DMS53 (cell line): Measurements from ENCODE around the gene GZMH.
A peak's percentile ranks its signal among the peaks of the same experiment; 100 is the strongest.
"Not testable (repeated sequence)": the region's sequence is repeated elsewhere in the genome, so short reads cannot be mapped to it uniquely, and the experiment has no call there.

Source experiments
- DNase-seq: peaks from one replicate; lab custom pipeline; 2025; lab: John Stamatoyannopoulos, UW

The GZMH gene

GRCh38 chr14:24609655-24610344 lies at the start of gene GZMH:
GZMH (minus strand) TSS chr14:24609685; CDS start chr14:24609613, 72 bp downstream.
- DNase-seq, result no peak

DNA sequence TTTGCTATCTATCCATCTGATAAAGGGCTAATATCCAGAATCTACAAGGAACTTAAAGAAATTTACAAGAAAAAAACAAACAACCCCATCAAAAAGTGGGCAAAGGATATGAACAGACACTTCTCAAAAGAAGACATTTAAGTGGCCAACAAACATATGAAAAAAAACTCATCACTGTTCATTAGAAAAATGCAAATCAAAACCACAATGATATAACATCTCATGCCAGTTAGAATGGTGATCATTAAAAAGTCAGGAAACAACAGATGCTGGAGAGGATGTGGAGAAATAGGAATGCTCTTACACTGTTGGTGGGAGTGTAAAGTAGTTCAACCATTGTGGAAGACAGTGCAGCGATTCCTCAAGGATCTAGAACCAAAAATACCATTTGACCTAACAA lies 38.9 kb upstream of the GZMH start:
- DNase-seq, result not testable (repeated sequence)

DNA sequence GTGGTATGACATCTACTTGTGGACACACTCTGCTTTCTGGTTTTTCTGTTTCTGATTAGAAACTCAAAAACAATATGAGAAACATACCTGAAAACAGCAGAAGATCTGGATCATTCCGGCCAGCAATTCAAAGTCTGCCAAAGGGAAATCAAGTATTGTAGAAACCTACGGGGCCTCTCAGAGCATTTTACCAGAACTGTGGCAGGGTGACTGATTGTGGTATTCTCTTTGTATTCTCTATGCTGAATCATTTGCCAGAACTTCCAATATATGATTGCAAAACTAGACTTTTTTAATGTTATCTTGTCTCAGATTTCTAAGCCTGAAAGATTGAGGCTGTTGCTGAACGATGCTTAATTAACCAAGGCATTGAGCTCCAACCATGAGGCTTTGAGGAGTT lies 30.4 kb upstream of the GZMH start:
- DNase-seq, result no peak

DNA sequence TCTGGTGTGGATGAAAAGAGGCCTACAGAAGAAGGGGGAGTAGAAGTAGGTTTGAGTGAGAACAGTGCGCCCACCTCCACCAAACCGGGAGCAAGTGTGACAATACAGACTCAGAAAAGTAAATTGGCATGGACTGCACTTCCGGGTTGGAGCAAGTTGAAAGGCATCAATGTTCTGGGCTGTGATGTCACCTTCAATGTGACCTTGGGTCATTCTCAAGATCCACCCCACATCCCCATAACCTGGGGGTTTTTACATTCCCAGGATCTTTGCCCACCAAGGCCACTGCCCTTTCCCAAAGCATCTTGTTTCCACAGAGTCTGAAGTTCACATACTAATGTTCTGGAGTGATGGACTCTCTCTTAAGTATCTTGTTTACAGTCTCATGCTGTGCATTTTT lies 29.8 kb upstream of the GZMH start:
- no peak for DNase-seq

DNA sequence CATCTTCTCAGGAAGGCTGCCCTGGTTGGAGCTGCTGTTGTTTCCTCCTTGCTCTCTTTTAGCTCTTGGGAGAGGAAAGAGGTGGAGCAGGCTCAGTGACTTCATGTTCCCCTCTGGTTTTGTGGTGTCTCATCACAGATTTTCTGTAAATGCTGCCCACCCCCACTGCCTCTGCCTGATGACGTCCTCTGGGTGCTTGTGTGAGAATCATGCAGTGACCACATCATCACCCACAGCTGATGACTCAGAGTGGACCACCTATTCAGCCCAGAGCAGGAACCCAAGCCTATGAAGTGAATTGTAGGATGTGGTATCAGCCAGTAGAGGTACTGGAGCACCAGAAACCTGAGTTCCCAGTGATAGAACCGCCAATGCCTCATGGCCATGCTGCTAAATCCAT lies 24.7 kb upstream of the GZMH start, which contains the start of gene GZMB:
Gene GZMB (minus strand): TSS at position 33 of the 400 bp plus-strand sequence. CDS start 30 bp downstream, at position 3.
- DNase-seq, result no peak

- DNase-seq, result no peak
Observed at GRCh38 chr14:24633353-24633752, 23.9 kb upstream of the GZMH start.

- no peak for DNase-seq
Observed at GRCh38 chr14:24632761-24633160, 23.3 kb upstream of the GZMH start.

GRCh38 chr14:24632336-24632735 lies 22.9 kb upstream of the GZMH start:
- no peak for DNase-seq

DNA sequence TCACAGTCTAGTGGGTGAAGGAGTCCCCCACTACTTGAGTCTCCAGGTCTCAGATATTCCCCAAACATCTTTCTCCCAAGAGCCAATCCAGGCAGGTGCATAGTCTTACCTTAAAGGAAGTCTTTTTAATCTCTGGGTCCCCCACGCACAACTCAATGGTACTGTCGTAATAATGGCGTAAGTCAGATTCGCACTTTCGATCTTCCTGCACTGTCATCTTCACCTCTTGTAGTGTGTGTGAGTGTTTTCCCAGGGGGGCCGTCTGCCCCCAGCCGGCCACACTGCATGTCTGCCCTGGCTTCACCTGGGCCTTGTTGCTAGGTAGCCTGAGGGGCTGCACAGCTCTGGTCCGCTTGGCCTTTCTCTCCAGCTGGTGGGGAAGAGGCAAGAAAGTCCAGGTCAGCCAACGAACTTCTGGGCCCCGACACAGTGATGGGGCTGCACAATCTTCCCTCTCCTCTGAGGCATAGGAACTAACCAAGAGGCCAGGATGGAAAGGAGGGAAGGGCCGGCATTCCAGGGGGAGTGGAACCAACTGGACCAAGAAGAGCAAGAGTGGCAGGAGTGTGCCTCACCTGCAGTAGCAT lies 22.4 kb upstream of the GZMH start:
- no peak for DNase-seq

DNA sequence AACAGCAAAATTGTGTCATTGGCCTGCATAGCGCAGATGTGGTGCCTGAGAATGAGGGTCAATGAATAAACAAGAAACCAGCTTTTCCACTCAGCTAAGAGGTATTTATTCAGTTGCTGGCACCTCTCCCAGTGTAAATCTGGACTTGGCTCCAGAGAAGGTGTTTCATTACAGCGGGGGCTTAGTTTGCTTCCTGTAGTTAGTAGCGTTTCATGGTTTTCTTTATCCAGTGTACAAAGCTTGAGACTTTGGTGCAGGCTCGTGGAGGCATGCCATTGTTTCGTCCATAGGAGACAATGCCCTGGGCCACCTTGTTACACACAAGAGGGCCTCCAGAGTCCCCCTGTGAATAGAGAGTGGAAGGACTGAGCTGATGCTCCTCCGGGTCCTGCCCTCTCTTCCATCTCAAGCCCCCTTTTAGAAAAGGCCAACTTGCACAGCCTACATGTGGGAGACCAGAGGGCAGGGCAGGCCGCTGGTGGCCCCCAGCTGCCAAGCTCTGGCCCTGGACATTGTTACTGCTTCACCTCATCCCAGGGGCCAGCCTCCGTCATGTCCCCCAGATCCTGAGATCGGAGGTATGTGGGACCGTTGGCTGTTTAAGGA lies 21.5 kb upstream of the GZMH start:
- peak; percentile 91 for DNase-seq

DNA sequence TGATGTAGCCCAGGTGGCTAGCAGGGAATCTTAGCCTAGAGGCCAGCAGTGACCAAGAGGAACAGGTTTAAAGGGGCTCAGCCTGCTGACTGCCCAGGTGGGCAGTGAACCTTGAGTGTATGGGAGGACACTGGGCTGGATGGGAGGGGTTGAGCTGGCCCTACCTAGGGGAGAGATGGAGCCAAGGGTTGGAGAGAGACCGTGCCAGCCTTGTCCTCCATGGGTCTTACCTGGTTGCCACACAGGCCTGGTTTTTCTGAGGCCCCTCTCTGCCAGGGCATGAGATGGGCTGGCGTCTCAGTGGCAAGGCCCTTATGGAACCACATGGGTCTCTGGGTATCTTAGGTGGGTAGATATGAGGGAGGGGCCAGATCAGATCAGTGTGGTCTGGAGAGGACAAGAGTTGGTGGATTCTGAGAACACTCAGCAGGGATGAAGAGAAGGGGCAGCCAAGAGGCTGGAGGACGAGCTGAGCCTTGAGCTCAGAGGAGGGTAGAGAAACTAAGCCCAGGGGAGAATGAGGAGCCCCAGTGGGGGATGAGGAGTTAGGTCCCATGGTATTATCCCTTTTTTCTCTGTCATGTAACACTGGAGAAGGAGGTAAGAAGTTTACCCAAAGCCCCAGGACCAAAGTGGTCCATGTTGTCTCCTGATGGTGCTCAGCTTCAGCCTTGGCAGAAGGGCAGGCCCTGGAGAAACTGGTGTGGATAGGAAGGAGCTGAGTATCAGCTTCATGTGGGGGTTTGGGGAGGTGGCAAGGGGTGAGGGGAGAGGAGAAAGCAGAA lies 20.8 kb upstream of the GZMH start:
- DNase-seq, result no peak

DNA sequence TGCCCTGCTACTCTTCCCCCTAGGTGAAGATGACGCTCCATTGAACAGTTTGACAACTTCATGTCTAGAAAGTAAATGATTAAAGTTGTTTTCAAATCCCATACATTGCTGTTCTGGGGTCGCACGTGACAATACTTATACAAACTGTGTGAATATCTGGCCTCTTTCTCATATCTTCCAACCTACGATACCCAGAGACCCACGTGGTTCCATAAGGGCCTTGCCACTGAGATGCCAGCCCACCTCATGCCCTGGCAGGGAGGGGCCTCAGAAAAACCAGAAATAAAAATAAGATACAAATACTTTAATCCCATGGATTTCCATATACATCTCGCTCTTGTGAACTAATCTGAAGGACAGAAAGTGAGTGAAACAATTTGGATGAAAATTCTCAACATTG lies 20.0 kb upstream of the GZMH start:
- DNase-seq, result no peak

- no peak for DNase-seq
Observed at GRCh38 chr14:24613747-24614146, 4.3 kb upstream of the GZMH start.

- DNase-seq, result no peak
Observed at GRCh38 chr14:24613241-24613640, 3.8 kb upstream of the GZMH start.

GRCh38 chr14:24612196-24612595 lies 2.7 kb upstream of the GZMH start:
- peak; percentile 52 for DNase-seq

DNA sequence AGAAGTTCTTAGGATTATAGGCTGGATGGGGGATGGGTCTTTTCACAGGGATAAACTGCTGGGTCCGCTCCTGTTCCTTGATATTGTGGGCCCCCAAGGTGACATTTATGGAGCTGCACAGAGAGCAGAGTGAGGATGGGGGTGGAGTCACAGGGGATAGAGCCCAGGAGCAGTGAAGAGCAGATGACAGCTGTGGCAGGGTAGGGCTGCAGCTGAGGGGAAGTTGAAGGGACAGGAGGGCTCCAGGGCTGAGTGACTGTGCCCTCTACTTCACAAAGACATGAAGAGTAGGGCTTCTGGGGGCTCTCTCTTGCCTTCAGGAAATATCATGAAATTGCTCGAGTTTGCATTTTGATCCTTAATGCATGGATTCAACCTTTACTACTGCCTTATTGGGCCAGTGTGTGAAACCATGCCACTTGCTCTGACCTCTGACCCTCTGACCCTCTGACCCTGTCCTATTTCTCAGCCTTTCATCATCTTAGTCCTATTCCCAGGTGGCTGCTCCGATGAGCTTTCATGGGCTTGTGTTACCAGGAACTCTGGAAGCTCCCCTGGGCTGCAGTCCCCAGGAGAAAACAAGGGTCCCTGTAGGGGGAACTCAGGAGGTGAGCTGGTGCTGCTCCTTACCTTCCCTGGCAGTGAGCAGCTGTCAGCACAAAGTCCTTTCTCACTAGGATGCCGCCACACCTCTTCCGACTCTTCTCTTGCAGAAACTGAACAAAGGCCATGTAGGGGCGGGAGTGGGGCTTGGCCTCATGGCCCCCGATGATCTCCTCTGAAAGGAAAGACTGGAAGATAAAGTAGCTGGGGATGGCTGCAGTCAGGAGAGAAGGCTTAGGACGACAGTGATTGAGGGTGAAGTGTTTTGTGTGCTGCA lies 1.6 kb downstream of the GZMH start:
- no peak for DNase-seq

DNA sequence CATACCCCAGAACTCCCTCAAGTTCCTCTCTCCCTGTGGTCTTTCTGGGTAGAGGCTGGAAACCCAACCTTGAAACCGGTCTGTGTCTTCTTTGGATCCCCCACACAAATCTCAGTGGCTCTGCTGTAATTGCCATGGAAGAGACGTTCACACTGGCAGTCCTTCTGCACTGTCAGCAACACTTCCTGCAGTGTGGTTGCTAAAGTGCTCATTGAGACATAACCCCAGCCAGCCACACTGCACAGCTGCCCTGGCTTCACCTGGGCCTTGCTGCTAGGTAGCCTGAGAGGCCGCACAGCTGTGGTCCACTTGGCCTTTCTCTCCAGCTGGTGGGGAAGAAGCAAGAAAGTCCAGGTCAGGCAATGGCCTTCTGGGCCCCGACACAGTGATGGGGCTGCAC lies 2.4 kb downstream of the GZMH start:
- DNase-seq, result no peak

GRCh38 chr14:24606297-24606696 lies 3.2 kb downstream of the GZMH start:
- no peak for DNase-seq

- DNase-seq, result peak; percentile 57
Observed at GRCh38 chr14:24605435-24606190, 3.9 kb downstream of the GZMH start.

GRCh38 chr14:24597403-24597802 lies 12.1 kb downstream of the GZMH start:
- DNase-seq, result no peak
